ENCODE data around the gene SETDB1. TPM values are rescaled to one million over a fixed set of nuclear protein-coding genes. Genes with fewer than 3 reads are reported as not detected.

The SETDB1 gene
- total and polyA plus RNA-seq, 2 of the 13 experiments (the other 11 are each of a cell fraction or from before 2014, with no cell fraction given): 33.1 to 34.6 TPM

GRCh38 chr1:151012684-151013471 lies 86.7 kb downstream of the SETDB1 start (continued):
- TF ChIP-seq HMG20B (CRISPR knock-in tag; conservative IDR thresholded peaks at IDR 0.05): no peak
- TF ChIP-seq ARID5B (CRISPR knock-in tag; IDR thresholded peaks at IDR 0.05): peak; percentile 91
- no peak for TF ChIP-seq ZNF318 (CRISPR knock-in tag; IDR thresholded peaks at IDR 0.05)
- peak; percentile 14; the same call in 1 of the 2 replicates for TF ChIP-seq GATA4 (IDR thresholded peaks at IDR 0.05; ENCODE audit: borderline replicate concordance, low read depth)
- TF ChIP-seq ZNF34 (CRISPR knock-in tag; IDR thresholded peaks at IDR 0.05; ENCODE audit: borderline replicate concordance): no peak
- peak; percentile 75 for TF ChIP-seq UBTF (CRISPR knock-in tag; IDR thresholded peaks at IDR 0.05)
- TF ChIP-seq ZZZ3 (CRISPR knock-in tag; IDR thresholded peaks at IDR 0.05; ENCODE audit: borderline replicate concordance): no peak
- TF ChIP-seq ZNF232 (CRISPR knock-in tag; IDR thresholded peaks at IDR 0.05; ENCODE audit: borderline replicate concordance): peak; percentile 8; the same call in 1 of the 2 replicates
- peak; percentile 80 for TF ChIP-seq NCOA2 (CRISPR knock-in tag; IDR thresholded peaks at IDR 0.05)
- TF ChIP-seq ZSCAN25 (CRISPR knock-in tag; IDR thresholded peaks at IDR 0.05): peak; percentile 80
- no peak for TF ChIP-seq ZNF484 (CRISPR knock-in tag; IDR thresholded peaks at IDR 0.05; ENCODE audit: borderline replicate concordance, low read depth)
- peak; percentile 80 for TF ChIP-seq RARA (CRISPR knock-in tag; IDR thresholded peaks at IDR 0.05)
- peak; percentile 53; the same call in 1 of the 2 replicates for TF ChIP-seq NR2C2 (CRISPR knock-in tag; IDR thresholded peaks at IDR 0.05; ENCODE audit: borderline replicate concordance)
